ENCODE measurements around the gene ACTN4. TPM values are rescaled to one million over a fixed set of nuclear protein-coding genes. Genes with fewer than 3 reads are reported as not detected.

Gene ACTN4
- total RNA-seq, 2 experiments from 2014 or later = 236 to 252 TPM

DNA sequence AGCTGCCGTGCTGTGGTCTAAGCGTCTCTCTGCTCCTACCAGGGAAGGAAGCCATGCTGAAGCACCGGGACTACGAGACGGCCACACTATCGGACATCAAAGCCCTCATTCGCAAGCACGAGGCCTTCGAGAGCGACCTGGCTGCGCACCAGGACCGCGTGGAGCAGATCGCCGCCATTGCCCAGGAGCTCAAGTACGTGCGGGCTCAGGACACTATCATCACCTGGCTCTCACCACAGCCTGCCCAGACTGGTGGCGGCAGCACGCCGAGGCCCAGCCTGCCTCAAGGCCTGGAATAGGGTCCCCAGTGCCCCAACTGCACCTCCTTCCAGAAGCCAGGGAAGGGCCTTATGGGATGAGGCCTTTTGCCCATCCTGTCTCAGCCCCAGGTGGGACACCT lies 74.0 kb downstream of the ACTN4 start:
- H3K4me3 Mint-ChIP-seq = no peak overlapping the region
- ATAC-seq (ENCODE audit: low read depth) (no peak), DNase-seq (no peak)
- H3K27ac Mint-ChIP-seq = no peak overlapping the region
- H3K27me3 Mint-ChIP-seq = no peaks in the 10 kb centered on the region
- H3K9me3 Mint-ChIP-seq = no peaks in the 10 kb centered on the region
- no peaks in the 10 kb centered on the region for H3K4me1 Mint-ChIP-seq
- peaks cover 3% of the 10 kb centered on the region for H3K36me3 Mint-ChIP-seq
- POLR2A ChIA-PET = no interaction called here

DNA sequence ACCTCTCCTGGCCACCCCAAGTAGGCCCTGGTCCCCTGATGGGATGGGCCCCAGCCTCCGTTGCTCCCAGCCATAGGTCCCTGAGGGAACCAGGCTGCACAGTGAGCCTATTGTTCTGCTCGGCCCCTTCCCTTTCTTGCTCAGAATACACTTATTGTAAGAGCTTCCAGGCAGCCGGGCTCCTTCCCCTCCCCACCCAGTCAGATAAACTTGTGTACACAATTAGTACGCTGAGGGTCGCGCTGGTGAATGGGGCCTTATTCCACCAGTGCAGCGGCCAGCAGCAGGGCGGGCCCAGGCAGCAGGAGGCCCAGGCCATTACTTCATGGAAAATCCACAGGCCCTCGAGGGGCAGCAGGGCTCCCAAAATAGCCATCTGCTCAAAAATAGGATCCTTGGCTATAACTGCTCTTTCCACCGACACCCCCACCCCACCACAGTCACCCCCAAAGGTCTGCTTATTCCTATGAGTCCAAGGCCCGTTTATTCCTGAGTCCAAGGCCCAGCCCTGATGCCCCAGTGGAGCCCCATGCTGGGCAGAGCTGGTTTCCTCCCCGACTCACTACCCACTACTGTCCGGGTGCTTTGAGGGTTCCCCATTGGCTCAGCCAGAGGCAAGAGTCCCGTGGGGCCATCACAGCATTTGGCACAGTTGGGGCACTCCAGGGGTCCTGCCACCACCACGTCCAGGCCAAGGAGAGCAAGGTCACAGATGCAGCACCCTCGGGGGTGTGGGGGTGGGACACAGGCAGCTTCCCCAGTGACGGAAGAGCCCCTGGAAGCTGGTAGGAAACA lies 74.7 kb downstream of the ACTN4 start:
- no peak overlapping the region for H3K27ac Mint-ChIP-seq
- H3K27me3 Mint-ChIP-seq = no peaks in the 10 kb centered on the region
- H3K36me3 Mint-ChIP-seq = peaks cover 4% of the 10 kb centered on the region
- ATAC-seq (ENCODE audit: low read depth) (no peak), DNase-seq (no peak)
- H3K4me3 Mint-ChIP-seq = no peak overlapping the region
- no peaks in the 10 kb centered on the region for H3K9me3 Mint-ChIP-seq
- POLR2A ChIA-PET = no interaction called here
- no peaks in the 10 kb centered on the region for H3K4me1 Mint-ChIP-seq

DNA sequence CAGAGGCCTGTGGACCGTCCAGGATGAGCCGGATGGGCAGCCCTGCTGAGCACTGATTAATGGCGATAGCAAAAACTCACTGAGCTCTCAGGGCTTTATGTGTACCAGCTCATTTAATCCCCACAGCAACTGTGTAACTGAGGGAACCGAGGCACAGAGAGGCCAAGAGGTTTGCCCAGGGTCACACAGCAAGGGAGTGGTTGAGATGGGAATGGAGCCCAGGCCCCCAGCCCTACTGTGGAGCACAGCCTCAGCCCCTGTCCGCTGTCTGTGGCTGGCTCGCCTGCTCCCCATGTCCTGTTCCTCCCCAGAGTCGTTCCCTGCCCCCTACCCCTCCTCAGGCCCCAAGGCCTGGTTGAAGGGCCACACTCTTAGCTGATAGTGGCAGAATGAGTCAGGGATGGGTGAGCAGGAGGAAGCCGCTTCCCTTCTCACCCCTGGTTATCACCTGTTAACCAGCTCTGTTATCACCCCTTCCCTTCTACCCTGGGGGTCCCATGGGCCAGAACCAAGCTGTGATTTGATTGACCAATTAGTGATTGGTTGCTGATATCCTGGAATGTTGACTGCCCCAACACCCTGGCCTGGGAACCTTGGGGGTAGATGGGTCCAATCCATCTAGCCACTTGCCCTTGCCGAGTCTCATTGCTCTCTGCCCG lies 75.6 kb downstream of the ACTN4 start:
- no peak for ATAC-seq (ENCODE audit: low read depth)
- Mint-ChIP-seq H3K4me3 (no peak overlapping the region), H3K36me3 (peaks cover 4% of the 10 kb centered on the region), H3K4me1 (no peaks in the 10 kb centered on the region), H3K9me3 (no peaks in the 10 kb centered on the region), H3K27ac (no peak overlapping the region), H3K27me3 (no peaks in the 10 kb centered on the region)
- POLR2A ChIA-PET = no interaction called here
- DNase-seq = no peak

DNA sequence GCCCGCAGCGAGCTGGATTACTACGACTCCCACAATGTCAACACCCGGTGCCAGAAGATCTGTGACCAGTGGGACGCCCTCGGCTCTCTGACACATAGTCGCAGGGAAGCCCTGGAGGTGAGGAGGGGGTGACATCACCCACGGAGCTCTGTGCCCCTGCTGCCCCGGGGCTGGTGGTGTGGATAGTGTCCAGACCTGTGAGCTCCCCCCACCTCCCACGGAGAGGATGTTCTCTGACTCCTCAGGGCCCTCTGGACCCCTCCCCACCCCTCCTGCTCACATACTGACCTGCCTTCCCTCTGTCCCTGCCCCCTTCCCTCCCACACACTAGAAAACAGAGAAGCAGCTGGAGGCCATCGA lies 76.1 kb downstream of the ACTN4 start:
- Mint-ChIP-seq H3K27me3 (no peaks in the 10 kb centered on the region), H3K9me3 (no peaks in the 10 kb centered on the region), H3K36me3 (peaks cover 4% of the 10 kb centered on the region), H3K4me3 (no peak overlapping the region), H3K27ac (no peak overlapping the region), H3K4me1 (no peaks in the 10 kb centered on the region)
- DNase-seq (no peak), ATAC-seq (ENCODE audit: low read depth) (no peak)
- POLR2A ChIA-PET = interaction anchor here (2.3 kb wide), 1 partner anchor 11 kb away, joined by 7 read pairs; no protein-coding TSS in a partner anchor

DNA sequence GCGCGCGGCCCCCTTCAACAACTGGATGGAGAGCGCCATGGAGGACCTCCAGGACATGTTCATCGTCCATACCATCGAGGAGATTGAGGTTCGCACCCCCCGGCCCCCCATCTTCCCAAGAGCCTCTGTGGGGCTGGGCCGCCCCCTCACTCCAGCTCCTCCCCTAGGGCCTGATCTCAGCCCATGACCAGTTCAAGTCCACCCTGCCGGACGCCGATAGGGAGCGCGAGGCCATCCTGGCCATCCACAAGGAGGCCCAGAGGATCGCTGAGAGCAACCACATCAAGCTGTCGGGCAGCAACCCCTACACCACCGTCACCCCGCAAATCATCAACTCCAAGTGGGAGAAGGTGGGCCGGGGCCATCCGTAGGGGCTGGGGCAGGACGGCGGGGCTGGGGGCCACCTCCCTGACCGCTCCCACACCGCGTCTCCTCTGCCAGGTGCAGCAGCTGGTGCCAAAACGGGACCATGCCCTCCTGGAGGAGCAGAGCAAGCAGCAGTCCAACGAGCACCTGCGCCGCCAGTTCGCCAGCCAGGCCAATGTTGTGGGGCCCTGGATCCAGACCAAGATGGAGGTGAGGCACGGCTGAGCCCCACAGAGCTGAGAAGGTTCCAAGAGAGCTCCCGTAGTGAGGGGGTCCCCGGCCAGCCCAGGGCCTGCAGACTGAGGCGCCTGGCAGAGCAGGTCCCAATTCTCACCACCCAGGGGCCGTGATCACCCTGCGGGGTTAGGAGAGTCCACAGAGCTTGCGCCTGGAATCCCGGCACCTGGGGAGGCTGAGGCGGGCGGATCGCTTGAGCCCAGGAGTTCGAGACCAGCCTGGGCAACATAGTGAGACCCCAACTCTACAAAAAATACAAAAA lies 76.8 kb downstream of the ACTN4 start:
- peaks cover 4% of the 10 kb centered on the region for H3K36me3 Mint-ChIP-seq
- POLR2A ChIA-PET = interaction anchor here (2.3 kb wide), 1 partner anchor 10 kb away, joined by 7 read pairs; no protein-coding TSS in a partner anchor

DNA sequence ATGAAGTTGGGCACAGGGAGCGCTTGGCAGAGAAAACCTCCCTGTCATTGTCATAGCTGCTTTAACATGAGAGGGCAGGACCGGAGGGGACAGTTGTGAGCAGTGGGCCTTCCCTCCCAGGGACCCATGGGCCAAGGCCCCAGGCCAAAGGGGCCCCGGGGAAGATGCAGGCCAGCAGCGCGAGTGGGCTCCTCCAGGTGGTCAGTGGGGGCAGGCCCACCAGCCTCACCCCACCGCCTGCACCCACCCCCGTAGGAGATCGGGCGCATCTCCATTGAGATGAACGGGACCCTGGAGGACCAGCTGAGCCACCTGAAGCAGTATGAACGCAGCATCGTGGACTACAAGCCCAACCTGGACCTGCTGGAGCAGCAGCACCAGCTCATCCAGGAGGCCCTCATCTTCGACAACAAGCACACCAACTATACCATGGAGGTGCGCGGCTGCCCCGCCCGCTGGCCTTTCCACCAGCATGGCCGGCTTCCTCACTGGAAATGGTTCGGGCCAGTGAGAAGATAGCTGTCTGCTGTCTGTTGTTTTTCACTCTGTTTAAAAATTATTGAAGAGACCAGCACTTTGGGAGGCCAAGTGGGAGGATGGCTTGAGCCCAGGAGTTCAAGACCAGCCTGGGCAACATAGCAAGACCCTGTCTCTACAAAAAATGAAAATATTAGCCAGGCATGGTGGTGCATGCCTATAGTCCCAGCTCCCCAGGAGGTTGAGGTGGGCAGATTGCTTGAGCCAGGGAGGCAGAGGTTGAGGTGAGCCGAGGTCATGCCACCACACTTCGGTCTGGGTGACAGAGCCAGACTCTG lies 78.2 kb downstream of the ACTN4 start:
- Mint-ChIP-seq H3K27me3 (no peaks in the 10 kb centered on the region), H3K4me3 (no peak overlapping the region), H3K36me3 (peaks cover 10% of the 10 kb centered on the region), H3K4me1 (peaks cover 5% of the 10 kb centered on the region), H3K9me3 (no peaks in the 10 kb centered on the region), H3K27ac (no peak overlapping the region)
- DNase-seq = no peak
- no peak for ATAC-seq (ENCODE audit: low read depth)
- POLR2A ChIA-PET = interaction anchor here (2.3 kb wide), 1 partner anchor 9 kb away, joined by 7 read pairs; no protein-coding TSS in a partner anchor

More for the DNA sequence above, 76.8 kb downstream of the ACTN4 start:
- no peaks in the 10 kb centered on the region for H3K9me3 Mint-ChIP-seq
- H3K4me1 Mint-ChIP-seq = no peaks in the 10 kb centered on the region
- DNase-seq (no peak), ATAC-seq (ENCODE audit: low read depth) (no peak)
- no peaks in the 10 kb centered on the region for H3K27me3 Mint-ChIP-seq
- H3K27ac Mint-ChIP-seq = no peak overlapping the region
- no peak overlapping the region for H3K4me3 Mint-ChIP-seq

DNA sequence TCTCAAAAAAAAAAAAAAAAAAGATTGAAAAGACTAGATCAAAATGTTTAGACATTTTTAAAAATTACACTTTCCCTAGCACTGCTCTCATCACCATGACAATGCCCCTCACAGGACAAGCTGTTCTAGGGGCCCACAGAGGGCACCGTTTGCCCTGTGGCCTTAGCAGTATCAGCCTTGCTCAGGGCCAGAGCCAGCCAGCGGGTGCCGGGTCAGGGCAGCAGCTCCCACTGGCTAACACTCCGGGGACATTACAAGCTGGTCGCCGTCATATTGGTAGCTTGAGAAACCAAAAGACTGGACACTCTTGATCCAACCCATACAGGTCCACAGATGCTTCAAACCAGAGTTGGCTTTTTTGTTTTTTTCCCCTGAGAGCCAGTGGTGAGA lies 78.8 kb downstream of the ACTN4 start:
- H3K36me3 Mint-ChIP-seq = peaks cover 10% of the 10 kb centered on the region

DNA sequence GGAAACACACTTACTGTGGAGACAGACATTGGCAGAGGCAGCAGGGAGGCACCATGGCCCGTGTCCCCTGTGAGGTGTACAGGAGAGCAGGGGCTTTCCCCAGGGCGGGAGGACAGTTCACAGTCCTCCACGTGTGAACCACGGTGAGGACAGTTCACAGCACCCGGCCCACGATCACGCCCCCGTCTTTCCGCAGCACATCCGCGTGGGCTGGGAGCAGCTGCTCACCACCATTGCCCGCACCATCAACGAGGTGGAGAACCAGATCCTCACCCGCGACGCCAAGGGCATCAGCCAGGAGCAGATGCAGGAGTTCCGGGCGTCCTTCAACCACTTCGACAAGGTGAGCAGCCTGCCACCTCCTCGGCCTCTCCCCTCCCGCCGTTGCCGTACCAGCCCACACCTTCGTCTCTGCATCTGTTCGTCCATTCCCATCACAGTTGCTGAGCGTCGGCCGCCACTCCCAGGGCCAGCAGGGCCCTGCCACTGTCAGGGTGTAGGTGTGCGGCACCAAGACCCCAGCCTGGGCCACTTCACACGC lies 79.4 kb downstream of the ACTN4 start:
- POLR2A ChIA-PET = no interaction called here
- H3K9me3 Mint-ChIP-seq = no peaks in the 10 kb centered on the region
- no peak overlapping the region for H3K4me3 Mint-ChIP-seq
- H3K27me3 Mint-ChIP-seq = no peaks in the 10 kb centered on the region
- DNase-seq = no peak
- peaks cover 5% of the 10 kb centered on the region for H3K4me1 Mint-ChIP-seq
- no peak overlapping the region for H3K27ac Mint-ChIP-seq
- no peak for ATAC-seq (ENCODE audit: low read depth)
- H3K36me3 Mint-ChIP-seq = peaks cover 8% of the 10 kb centered on the region

More for the DNA sequence above, 78.8 kb downstream of the ACTN4 start:
- POLR2A ChIA-PET = no interaction called here
- Mint-ChIP-seq H3K4me3 (no peak overlapping the region), H3K27me3 (no peaks in the 10 kb centered on the region), H3K4me1 (peaks cover 5% of the 10 kb centered on the region), H3K27ac (no peak overlapping the region), H3K9me3 (no peaks in the 10 kb centered on the region)
- ATAC-seq (ENCODE audit: low read depth) (no peak), DNase-seq (no peak)

DNA sequence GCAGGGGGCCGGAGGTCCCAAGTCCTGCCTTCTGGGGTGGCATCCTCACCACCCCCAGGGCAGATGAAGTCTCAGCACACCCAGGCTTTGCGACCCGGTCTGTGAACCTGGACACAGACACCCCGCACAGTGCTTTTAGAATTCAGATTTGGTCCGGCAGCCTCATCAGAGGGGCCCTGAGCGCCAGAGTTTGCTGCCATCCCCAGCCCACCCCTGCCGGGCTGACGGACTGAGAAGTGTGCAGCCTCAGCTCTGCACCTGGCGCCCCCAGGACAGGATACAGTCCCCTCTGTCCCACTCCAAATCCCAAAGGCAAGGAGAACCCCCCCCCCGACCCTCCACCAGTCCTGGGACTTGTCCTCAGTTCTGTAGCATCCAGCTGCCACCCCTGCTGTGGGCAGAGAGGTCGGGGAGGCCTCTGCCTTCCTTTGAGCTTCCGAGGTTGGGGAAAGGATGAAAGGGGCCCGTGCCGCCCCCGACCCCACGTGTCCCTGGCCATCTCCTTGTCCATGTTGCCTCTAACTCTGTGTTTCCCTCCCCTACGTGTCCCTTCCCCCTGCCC lies 79.9 kb downstream of the ACTN4 start:
- H3K4me1 Mint-ChIP-seq = peaks cover 8% of the 10 kb centered on the region
- H3K9me3 Mint-ChIP-seq = no peaks in the 10 kb centered on the region
- no peaks in the 10 kb centered on the region for H3K27me3 Mint-ChIP-seq
- H3K36me3 Mint-ChIP-seq = peaks cover 10% of the 10 kb centered on the region
- ATAC-seq (ENCODE audit: low read depth) = no peak
- no peak overlapping the region for H3K4me3 Mint-ChIP-seq
- no peak for DNase-seq
- POLR2A ChIA-PET = no interaction called here
- H3K27ac Mint-ChIP-seq = no peak overlapping the region

DNA sequence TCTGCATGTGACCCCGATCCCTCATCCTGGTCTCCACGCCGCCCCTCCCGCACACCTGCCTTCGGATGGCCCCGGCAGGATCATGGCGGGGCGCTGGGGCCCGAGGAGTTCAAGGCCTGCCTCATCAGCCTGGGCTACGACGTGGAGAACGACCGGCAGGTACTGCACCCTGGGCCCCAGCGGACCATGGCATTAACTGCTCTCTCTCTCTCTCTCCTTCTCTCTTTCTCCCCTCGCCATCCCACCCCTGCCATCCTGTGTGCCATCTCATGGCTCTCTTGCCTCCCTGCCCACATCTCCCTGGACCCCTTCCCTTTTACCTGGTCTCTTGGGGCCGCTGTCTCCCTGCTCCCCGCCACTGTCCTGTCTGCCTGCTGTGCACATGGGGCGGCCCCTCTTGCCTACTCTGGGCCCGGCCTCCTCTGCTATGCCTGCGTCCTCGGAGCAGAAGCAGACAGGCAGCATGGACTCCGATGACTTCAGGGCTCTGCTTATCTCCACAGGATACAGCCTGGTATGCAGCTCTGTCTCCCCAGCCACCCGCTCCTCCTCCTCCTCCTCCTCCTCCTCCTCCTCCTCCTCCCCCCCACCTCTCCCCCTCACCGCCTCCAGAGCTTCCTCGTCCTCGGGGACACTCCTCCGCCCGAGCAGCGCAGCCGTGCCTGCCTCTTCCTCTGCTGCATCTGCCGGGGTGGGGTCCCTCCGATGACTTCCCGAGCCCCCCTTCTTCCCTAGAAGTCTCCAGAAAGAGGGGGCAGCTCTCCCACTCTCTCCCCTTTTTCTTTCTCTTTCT lies 80.6 kb downstream of the ACTN4 start:
- H3K36me3 Mint-ChIP-seq = peaks cover 10% of the 10 kb centered on the region
- no peak overlapping the region for H3K27ac Mint-ChIP-seq
- ATAC-seq (ENCODE audit: low read depth) = no peak

DNA sequence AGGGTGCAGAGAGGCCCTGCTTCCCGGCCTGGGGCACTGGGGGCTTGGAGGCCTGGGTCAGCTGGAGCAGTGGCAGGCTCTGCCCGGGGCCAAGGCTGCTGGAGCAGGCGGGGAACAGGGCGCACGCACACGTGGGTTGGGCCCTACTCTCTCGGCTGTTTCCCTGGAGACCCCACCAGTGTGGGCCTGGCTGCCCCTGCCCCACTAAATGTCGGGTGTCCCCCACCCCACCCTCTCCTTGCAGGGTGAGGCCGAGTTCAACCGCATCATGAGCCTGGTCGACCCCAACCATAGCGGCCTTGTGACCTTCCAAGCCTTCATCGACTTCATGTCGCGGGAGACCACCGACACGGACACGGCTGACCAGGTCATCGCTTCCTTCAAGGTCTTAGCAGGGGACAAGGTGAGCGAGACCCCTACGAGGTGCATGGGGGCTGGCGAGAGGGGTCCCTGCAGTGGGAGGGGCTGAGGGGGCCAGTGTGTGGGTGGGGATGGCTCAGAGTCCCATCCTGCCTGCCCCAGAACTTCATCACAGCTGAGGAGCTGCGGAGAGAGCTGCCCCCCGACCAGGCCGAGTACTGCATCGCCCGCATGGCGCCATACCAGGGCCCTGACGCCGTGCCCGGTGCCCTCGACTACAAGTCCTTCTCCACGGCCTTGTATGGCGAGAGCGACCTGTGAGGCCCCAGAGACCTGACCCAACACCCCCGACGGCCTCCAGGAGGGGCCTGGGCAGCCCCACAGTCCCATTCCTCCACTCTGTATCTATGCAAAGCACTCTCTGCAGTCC lies 81.5 kb downstream of the ACTN4 start:
- Mint-ChIP-seq H3K27ac (no peak overlapping the region), H3K4me1 (peaks cover 12% of the 10 kb centered on the region), H3K36me3 (peaks cover 10% of the 10 kb centered on the region), H3K27me3 (no peaks in the 10 kb centered on the region), H3K4me3 (no peak overlapping the region), H3K9me3 (no peaks in the 10 kb centered on the region)
- ATAC-seq (ENCODE audit: low read depth) = no peak
- DNase-seq = no peak
- POLR2A ChIA-PET = no interaction called here

More for the DNA sequence above, 80.6 kb downstream of the ACTN4 start:
- H3K27me3 Mint-ChIP-seq = no peaks in the 10 kb centered on the region
- DNase-seq = no peak
- peaks cover 8% of the 10 kb centered on the region for H3K4me1 Mint-ChIP-seq
- no peaks in the 10 kb centered on the region for H3K9me3 Mint-ChIP-seq
- H3K4me3 Mint-ChIP-seq = no peak overlapping the region
- POLR2A ChIA-PET = no interaction called here
